ENCODE measurements around the gene RNU1-1.
"Not testable (repeated sequence)": the region's sequence is repeated elsewhere in the genome, so short reads cannot be mapped to it uniquely, and the experiment has no call there.

The RNU1-1 gene

DNA sequence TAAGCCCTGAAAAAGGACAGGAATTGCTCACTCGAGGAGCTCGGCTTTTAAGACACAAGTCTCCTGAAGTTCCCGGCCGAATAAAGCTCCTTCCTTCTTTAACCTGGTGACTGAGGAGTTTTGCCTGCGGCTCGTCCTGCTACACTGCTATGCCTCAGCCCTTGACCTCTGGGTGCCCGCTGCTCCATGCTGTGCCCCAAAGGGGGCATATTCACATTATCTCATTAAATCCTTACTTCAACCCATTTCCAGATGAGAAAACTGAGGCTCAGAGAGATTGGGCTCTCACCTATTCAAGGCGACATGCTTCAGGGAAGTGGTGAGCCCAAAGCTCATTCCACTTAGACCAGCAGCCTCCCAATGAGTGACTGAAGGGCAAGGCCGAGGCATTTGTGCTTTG, 20.4 kb downstream of the RNU1-1 start:
- not testable (repeated sequence) for H3K36me3 ChIP-seq (ENCODE audit: control insufficient read depth, insufficient read depth, low read length); H2AFZ ChIP-seq; H3K27me3 ChIP-seq (ENCODE audit: control insufficient read depth, insufficient read depth, low read length); H3K27ac ChIP-seq; H3K79me2 ChIP-seq; H3K9me3 ChIP-seq (ENCODE audit: control insufficient read depth, low read length); H3K9ac ChIP-seq; H3K4me1 ChIP-seq; H3K4me2 ChIP-seq (ENCODE audit: low read length); H3K4me3 ChIP-seq (ENCODE audit: low read depth, low read length)

DNA sequence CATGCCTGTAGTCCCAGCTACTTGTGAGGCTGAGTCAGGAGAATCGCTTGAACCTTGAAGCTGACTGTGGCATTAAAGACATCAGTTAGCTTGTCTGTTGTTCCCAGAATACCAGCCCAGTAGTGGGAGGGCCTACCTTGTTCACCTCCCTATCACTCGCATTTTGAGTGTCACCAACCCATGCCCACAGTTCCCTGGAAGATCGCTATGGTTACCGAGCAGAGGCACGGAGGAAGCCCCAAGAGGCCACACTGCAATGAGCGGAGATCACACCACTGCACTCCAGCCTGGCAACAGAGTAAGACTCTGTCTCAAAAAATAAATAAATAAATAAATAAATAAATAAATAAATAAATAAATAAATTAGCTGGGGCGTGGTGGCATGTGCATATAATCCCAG, 21.1 kb downstream of the RNU1-1 start:
- H2AFZ ChIP-seq; H3K4me1 ChIP-seq; H3K27ac ChIP-seq; H3K36me3 ChIP-seq (ENCODE audit: control insufficient read depth, insufficient read depth, low read length); H3K9me3 ChIP-seq (ENCODE audit: control insufficient read depth, low read length); H3K4me2 ChIP-seq (ENCODE audit: low read length); H3K9ac ChIP-seq; H3K79me2 ChIP-seq; H3K27me3 ChIP-seq (ENCODE audit: control insufficient read depth, insufficient read depth, low read length); H3K4me3 ChIP-seq (ENCODE audit: low read depth, low read length): not testable (repeated sequence)

DNA sequence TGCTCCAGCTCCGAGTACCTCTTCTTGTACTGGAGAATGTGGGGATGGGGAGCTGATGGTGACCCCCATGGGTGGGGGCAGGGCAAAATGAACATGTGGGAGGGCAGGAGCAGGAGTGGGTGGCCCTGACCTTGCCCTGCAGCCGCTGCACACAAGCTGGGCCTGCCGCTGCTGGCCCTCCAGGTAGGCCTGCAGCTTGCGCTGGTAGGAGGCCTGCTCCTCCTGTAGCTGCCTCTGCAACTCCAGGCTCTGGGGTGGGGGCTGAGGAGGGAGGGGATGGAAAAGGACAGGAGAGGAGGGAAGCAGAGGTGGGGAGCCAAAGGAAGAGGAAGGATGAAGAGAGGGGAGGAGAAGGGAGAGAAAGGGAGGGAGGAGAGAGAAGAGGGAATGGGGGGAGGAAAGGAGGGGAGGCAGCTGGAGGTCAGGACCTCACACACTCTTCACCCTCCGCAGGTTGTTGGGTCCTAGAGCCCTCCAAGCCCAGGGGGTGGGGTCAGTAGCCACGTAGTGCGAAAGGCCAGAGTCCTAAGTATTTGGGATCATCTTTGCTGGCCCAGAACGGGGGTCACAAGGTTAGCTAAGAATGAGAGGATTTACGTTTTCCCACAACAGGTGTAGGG, 22.9 kb downstream of the RNU1-1 start:
- no peaks in the 10 kb centered on the region for H3K9me3 ChIP-seq (ENCODE audit: control insufficient read depth, low read length)
- no peak overlapping the region for H2AFZ ChIP-seq
- no peak overlapping the region for H3K9ac ChIP-seq
- TF ChIP-seq, protein P1, sequence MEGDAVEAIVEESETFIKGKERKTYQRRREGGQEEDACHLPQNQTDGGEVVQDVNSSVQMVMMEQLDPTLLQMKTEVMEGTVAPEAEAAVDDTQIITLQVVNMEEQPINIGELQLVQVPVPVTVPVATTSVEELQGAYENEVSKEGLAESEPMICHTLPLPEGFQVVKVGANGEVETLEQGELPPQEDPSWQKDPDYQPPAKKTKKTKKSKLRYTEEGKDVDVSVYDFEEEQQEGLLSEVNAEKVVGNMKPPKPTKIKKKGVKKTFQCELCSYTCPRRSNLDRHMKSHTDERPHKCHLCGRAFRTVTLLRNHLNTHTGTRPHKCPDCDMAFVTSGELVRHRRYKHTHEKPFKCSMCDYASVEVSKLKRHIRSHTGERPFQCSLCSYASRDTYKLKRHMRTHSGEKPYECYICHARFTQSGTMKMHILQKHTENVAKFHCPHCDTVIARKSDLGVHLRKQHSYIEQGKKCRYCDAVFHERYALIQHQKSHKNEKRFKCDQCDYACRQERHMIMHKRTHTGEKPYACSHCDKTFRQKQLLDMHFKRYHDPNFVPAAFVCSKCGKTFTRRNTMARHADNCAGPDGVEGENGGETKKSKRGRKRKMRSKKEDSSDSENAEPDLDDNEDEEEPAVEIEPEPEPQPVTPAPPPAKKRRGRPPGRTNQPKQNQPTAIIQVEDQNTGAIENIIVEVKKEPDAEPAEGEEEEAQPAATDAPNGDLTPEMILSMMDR (IDR thresholded peaks at IDR 0.05): no peak
- H3K4me3 ChIP-seq (ENCODE audit: low read depth, low read length): no peak overlapping the region
- no peaks in the 10 kb centered on the region for H3K79me2 ChIP-seq
- H3K4me2 ChIP-seq (ENCODE audit: low read length): no peak overlapping the region
- H3K27me3 ChIP-seq (ENCODE audit: control insufficient read depth, insufficient read depth, low read length): no peaks in the 10 kb centered on the region
- H3K27ac ChIP-seq: no peak overlapping the region
- H3K4me1 ChIP-seq: no peaks in the 10 kb centered on the region
- H3K36me3 ChIP-seq (ENCODE audit: control insufficient read depth, insufficient read depth, low read length): no peaks in the 10 kb centered on the region

DNA sequence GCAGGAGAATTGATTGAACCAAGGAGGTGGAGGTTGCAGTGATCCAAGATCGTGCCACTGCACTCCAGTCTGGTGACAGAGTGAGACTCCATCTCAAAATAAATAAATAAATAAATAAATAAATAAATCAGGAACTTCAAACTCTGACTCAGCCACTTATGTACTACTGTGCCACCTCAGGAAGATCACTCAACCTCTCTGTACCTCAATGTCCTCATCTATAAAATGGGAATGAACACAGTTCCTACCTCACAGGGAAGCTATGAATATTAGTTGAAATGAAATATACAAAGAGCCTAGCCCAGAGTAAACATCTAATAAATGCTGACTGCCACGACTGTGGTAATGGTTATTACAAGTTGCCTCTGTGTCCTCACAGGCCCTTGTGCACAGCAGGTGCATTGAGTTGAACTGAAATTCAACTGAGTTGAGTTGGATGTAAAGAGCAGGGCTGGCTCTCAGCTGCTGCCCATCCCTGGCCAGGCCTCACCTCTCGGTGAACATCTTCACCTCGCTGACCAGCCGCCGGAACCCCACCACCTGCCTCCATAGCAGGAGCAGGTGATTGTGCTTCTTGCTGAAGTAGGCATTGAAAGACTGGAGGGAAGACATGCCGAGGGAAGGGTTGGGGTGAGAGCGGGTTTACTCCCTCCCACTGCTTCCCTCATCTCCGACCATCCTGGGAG, 24.7 kb downstream of the RNU1-1 start:
- H3K36me3 ChIP-seq (ENCODE audit: control insufficient read depth, insufficient read depth, low read length); H3K9me3 ChIP-seq (ENCODE audit: control insufficient read depth, low read length): not testable (repeated sequence)

DNA sequence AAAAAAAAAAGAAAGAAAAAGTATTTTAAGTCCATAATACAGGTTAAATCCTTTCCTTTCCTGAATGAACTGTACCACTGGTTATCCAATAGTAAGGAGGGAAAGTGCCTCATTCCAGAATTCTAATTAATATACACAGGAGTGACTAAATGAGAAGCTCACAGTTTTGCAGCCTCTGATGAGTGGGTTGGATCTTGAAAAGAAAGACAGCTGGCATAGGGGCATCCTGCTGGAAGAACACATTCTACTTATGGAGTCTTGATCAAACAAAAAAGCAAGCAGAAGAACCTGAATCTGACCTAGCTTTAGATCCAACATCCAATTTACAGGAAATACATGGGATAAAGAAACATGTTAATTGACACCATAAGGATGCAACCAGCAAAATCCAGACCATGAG, 27.1 kb downstream of the RNU1-1 start:
- not testable (repeated sequence) for H3K9ac ChIP-seq; H3K27ac ChIP-seq; H3K79me2 ChIP-seq; H3K27me3 ChIP-seq (ENCODE audit: control insufficient read depth, insufficient read depth, low read length); H3K36me3 ChIP-seq (ENCODE audit: control insufficient read depth, insufficient read depth, low read length); H3K4me3 ChIP-seq (ENCODE audit: low read depth, low read length); H2AFZ ChIP-seq; H3K4me2 ChIP-seq (ENCODE audit: low read length); H3K4me1 ChIP-seq; H3K9me3 ChIP-seq (ENCODE audit: control insufficient read depth, low read length)

More for the DNA sequence above, 24.7 kb downstream of the RNU1-1 start:
- H3K27me3 ChIP-seq (ENCODE audit: control insufficient read depth, insufficient read depth, low read length); H3K4me3 ChIP-seq (ENCODE audit: low read depth, low read length); H3K9ac ChIP-seq; H3K4me2 ChIP-seq (ENCODE audit: low read length); H2AFZ ChIP-seq; H3K79me2 ChIP-seq; H3K4me1 ChIP-seq; H3K27ac ChIP-seq: not testable (repeated sequence)

DNA sequence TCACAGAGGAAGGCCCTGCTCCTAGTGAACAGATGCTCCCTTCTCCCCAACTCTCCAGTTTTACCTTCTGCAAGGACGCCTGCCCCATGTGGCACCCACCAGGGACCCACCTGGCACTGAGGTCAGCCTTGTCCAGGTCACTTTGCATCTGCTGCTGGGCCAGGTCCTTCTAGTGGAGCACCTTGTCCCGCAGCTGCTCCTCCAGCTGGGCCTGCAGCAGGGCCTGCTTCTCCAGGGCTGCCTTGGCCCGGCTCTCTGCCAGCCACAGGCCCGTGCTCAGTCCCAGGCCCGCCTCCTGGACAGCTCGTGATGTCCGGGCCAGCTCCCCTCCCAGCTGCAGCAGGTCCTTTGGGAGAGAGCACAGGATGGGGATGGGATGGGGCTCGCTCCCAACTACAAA, 27.8 kb downstream of the RNU1-1 start:
- not testable (repeated sequence) for H3K27ac ChIP-seq; H2AFZ ChIP-seq; H3K27me3 ChIP-seq (ENCODE audit: control insufficient read depth, insufficient read depth, low read length); H3K79me2 ChIP-seq; H3K4me2 ChIP-seq (ENCODE audit: low read length); H3K4me1 ChIP-seq; H3K9me3 ChIP-seq (ENCODE audit: control insufficient read depth, low read length); H3K4me3 ChIP-seq (ENCODE audit: low read depth, low read length); H3K9ac ChIP-seq; H3K36me3 ChIP-seq (ENCODE audit: control insufficient read depth, insufficient read depth, low read length)

DNA sequence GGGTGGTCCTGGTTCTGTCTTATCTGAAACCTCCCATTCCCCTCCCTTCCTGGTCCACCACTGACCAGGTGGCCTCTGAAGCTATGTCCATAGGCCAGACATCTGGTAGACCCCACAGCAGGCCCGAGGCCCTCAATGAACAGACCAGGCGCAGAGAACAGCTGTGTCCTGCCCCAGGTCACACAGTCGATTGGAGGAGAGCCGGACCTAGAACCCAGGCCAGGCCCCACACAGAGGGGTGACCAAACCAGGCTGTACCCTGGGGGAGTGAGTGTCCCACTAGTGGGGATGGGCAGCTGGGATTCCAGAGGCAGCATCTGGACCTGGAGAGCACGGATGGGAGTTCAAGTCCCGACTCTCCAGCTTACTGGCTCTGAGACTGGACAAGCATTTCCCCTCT, 29.2 kb downstream of the RNU1-1 start:
- no peaks in the 10 kb centered on the region for H3K4me1 ChIP-seq
- no peaks in the 10 kb centered on the region for H3K36me3 ChIP-seq (ENCODE audit: control insufficient read depth, insufficient read depth, low read length)
- H3K4me3 ChIP-seq (ENCODE audit: low read depth, low read length): no peak overlapping the region
- H2AFZ ChIP-seq: no peak overlapping the region
- H3K27me3 ChIP-seq (ENCODE audit: control insufficient read depth, insufficient read depth, low read length): no peaks in the 10 kb centered on the region
- H3K79me2 ChIP-seq: no peaks in the 10 kb centered on the region
- H3K9ac ChIP-seq: no peak overlapping the region
- H3K9me3 ChIP-seq (ENCODE audit: control insufficient read depth, low read length): no peaks in the 10 kb centered on the region
- no peak overlapping the region for H3K4me2 ChIP-seq (ENCODE audit: low read length)
- TF ChIP-seq, protein P1 (IDR thresholded peaks at IDR 0.05): no peak
- no peak overlapping the region for H3K27ac ChIP-seq
